Mucosa of descending colon (tissue), 3 donors: ENCODE measurements around the gene CD28. TPM values are rescaled to one million over a fixed set of nuclear protein-coding genes. Genes with fewer than 3 reads are reported as not detected.

ENCODE experiments used
- ATAC-seq: fragments of 200-7000 bp; cut with Tn5 transposase; one replicate; pipeline ENCODE4 v1.9.1; 2020; ENCODE audit warnings: mild to moderate bottlenecking, moderate library complexity
- DNase-seq, 3 donors: peaks; one replicate each; pipeline ENCODE4 v3.0.0-alpha.2; 2020
- H3K36me3 ChIP-seq: fragments of 200-600 bp; one replicate; pipeline ENCODE4 v1.8.0; 2021; ENCODE audit warnings: low read depth, mild to moderate bottlenecking
- H3K4me1 ChIP-seq: fragments of 200-600 bp; one replicate; pipeline ENCODE4 v1.8.0; 2021; ENCODE audit warnings: low read depth, mild to moderate bottlenecking
- H3K4me3 ChIP-seq: fragments of 200-600 bp; one replicate; pipeline ENCODE4 v1.8.0; 2021; ENCODE audit warnings: mild to moderate bottlenecking
- H3K9me3 ChIP-seq: fragments of 200-600 bp; one replicate; pipeline ENCODE4 v1.8.0; 2021; ENCODE audit warnings: mild to moderate bottlenecking
- CTCF ChIP-seq: fragments of 200-600 bp; IDR thresholded peaks from one replicate; pipeline ENCODE4 v1.8.0; 2022; ENCODE audit warnings: antibody characterized with exemption, mild to moderate bottlenecking
- intact Hi-C, 2 donors: fragments of 100-400 bp; cut with DNase I in 1 of 2; cut with micrococcal nuclease in 1 of 2; formaldehyde crosslinking; loops; one replicate each; pipeline versions ENCODE4 v1.11.0 to v1.11.1; 2022; cut with DNase I, micrococcal nuclease
- total RNA-seq, 3 donors: library from RNA; stranded (reverse); fragmentation: NEBNext Ultra II Directional in 2 of 3; extraction: Animal tissue kit (Norgen Biotek cat#: 25700) in 2 of 3; gene quantifications; one replicate each; pipeline versions ENCODE4 v1.2.1 to v1.2.4, GENCODE V29; 2021 to 2023
- donor health status: DM: no; HTN: no; CAD: no; lungs with moderate emphysema.
- donor health status: DM: no; HTN: no; CAD: no.
- donor health status: DM: no; HTN: yes; CAD: no.

Gene CD28
- total RNA-seq, 3 donors from 2014 or later = 0.41 to 1.4 (median 1.3) TPM

DNA sequence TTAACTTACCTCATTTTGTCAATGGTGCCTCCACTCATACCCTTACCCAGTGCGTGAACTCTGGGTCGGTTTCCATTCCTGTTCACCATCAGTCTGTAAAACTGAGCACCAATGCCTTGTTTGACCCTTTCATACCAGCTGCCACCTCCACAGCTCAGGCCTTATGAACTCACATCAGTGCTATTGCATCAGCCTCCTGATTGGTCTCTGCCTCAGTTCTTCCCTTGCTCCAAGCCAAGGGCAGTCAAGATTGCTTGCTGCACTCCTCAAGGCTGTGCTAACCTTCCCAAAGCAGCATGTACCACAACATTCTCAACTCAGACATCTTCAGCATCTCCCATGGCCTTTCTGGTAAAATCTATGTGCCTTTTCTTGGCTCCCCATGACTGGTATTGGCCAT is 9.3 kb downstream of the CD28 start:
- no peaks in the 10 kb centered on the region for H3K9me3 ChIP-seq
- H3K4me1 ChIP-seq = no peaks in the 10 kb centered on the region
- intact Hi-C loops = no loop called here
- no peak for ATAC-seq
- no peak for DNase-seq
- H3K36me3 ChIP-seq = no peaks in the 10 kb centered on the region
- no peak overlapping the region for H3K4me3 ChIP-seq
- TF ChIP-seq CTCF = no peak

DNA sequence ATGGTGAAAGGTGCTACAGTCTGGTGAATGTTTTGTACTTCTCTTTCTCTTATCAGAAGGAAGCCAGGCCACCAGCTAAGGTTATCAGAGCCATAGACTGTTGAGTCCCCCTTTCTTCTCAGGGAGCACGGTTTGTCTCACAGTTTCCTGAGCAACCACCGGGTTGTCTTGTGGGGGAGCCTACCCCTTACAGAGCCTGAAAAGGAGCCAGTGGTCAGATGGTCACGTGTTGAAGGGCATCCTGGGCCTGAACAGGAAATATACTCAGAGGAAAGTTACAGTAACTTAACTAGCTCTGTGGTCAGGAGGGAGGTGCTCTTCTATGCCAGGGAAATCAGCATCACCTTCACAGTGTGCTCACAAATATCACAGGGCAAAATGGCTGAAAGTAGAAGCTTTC is 11.6 kb downstream of the CD28 start:
- Histone ChIP-seq H3K9me3 (no peaks in the 10 kb centered on the region), H3K36me3 (no peaks in the 10 kb centered on the region), H3K4me3 (no peak overlapping the region), H3K4me1 (no peaks in the 10 kb centered on the region)
- DNase-seq (peak in 2 of 3 donors; percentile 26 to 31), ATAC-seq (peak; percentile 52)
- no peak for TF ChIP-seq CTCF
- intact Hi-C loops = no loop called here

- Histone ChIP-seq H3K36me3 (no peaks in the 10 kb centered on the region), H3K9me3 (no peaks in the 10 kb centered on the region), H3K4me1 (no peaks in the 10 kb centered on the region), H3K4me3 (no peak overlapping the region)
- DNase-seq (no peak), ATAC-seq (peak; percentile 63)
- intact Hi-C loops = no loop called here
- no peak for TF ChIP-seq CTCF
Measured at GRCh38 chr2:203719456-203720410, 13.3 kb downstream of the CD28 start.

GRCh38 chr2:203720915-203721672 is 14.7 kb downstream of the CD28 start:
- H3K36me3 ChIP-seq = no peaks in the 10 kb centered on the region
- intact Hi-C loops = no loop called here
- H3K4me3 ChIP-seq = no peak overlapping the region
- no peak for TF ChIP-seq CTCF
- ATAC-seq (no peak), DNase-seq (no peak)
- H3K4me1 ChIP-seq = no peaks in the 10 kb centered on the region
- H3K9me3 ChIP-seq = no peaks in the 10 kb centered on the region

GRCh38 chr2:203721781-203722300 is 15.4 kb downstream of the CD28 start:
- no peaks in the 10 kb centered on the region for H3K4me1 ChIP-seq
- H3K9me3 ChIP-seq = no peaks in the 10 kb centered on the region
- H3K4me3 ChIP-seq = no peak overlapping the region
- no peaks in the 10 kb centered on the region for H3K36me3 ChIP-seq
- no peak for DNase-seq
- no peak for ATAC-seq
- TF ChIP-seq CTCF = no peak
- intact Hi-C loops = no loop called here
